Stimulated activated CD4-positive, alpha-beta T cell treated with anti-CD3 and anti-CD28 coated beads, Interleukin-2, amount 100 ng/mL, for 48 hours (primary cell): ENCODE results near the gene FNDC3B.

Experiments used
- DNase-seq, 2 donors: peaks; one replicate each; pipeline ENCODE4 v3.0.0-alpha.2; 2020

The FNDC3B gene

GRCh38 chr3:172154768-172155664, 115.6 kb downstream of the FNDC3B start:
- DNase-seq: no peak

- no peak for DNase-seq
Observed at GRCh38 chr3:172155897-172156585, 116.7 kb downstream of the FNDC3B start.

- no peak for DNase-seq
Observed at GRCh38 chr3:172156586-172156955, 117.2 kb downstream of the FNDC3B start.

- no peak for DNase-seq
Observed at GRCh38 chr3:172157564-172158258, 118.3 kb downstream of the FNDC3B start.

- DNase-seq: no peak
Observed at GRCh38 chr3:172158741-172159140, 119.4 kb downstream of the FNDC3B start.

- no peak for DNase-seq
Observed at GRCh38 chr3:172159376-172159775, 120.0 kb downstream of the FNDC3B start.

- DNase-seq: no peak
Observed at GRCh38 chr3:172159962-172160538, 120.7 kb downstream of the FNDC3B start.

- no peak for DNase-seq
Observed at GRCh38 chr3:172161133-172161789, 121.9 kb downstream of the FNDC3B start.

- no peak for DNase-seq
Observed at GRCh38 chr3:172161959-172162358, 122.6 kb downstream of the FNDC3B start.

- no peak for DNase-seq
Observed at GRCh38 chr3:172163320-172163719, 123.9 kb downstream of the FNDC3B start.

GRCh38 chr3:172164620-172165362, 125.4 kb downstream of the FNDC3B start:
- DNase-seq: no peak

- no peak for DNase-seq
Observed at GRCh38 chr3:172166261-172166660, 126.9 kb downstream of the FNDC3B start.

GRCh38 chr3:172166890-172167289, 127.5 kb downstream of the FNDC3B start:
- DNase-seq: no peak

GRCh38 chr3:172167892-172168648, 128.7 kb downstream of the FNDC3B start:
- DNase-seq: no peak

GRCh38 chr3:172170073-172170709, 130.8 kb downstream of the FNDC3B start:
- no peak for DNase-seq

GRCh38 chr3:172170841-172171240, 131.5 kb downstream of the FNDC3B start:
- DNase-seq: no peak

- DNase-seq: no peak
Observed at GRCh38 chr3:172171396-172172075, 132.2 kb downstream of the FNDC3B start.

- no peak for DNase-seq
Observed at GRCh38 chr3:172173316-172174254, 134.2 kb downstream of the FNDC3B start.
